GM20000 (cell line): ENCODE measurements around the gene MTRFR.
"Not testable (repeated sequence)": the region's sequence is repeated elsewhere in the genome, so short reads cannot be mapped to it uniquely, and the experiment has no call there.

Experiments used
- DNase-seq: peaks from one replicate; pipeline ENCODE4 v3.0.0; 2012; ENCODE audit warnings: low spot score
- TF ChIP-seq, protein P1 (sequence below): IDR thresholded peaks from 2 replicates; pipeline ENCODE4 v1.5.1; 2012; ENCODE audit warnings: mild to moderate bottlenecking, control low read depth; ENCODE audit errors: extremely low read depth, missing control alignments

Gene MTRFR

DNA sequence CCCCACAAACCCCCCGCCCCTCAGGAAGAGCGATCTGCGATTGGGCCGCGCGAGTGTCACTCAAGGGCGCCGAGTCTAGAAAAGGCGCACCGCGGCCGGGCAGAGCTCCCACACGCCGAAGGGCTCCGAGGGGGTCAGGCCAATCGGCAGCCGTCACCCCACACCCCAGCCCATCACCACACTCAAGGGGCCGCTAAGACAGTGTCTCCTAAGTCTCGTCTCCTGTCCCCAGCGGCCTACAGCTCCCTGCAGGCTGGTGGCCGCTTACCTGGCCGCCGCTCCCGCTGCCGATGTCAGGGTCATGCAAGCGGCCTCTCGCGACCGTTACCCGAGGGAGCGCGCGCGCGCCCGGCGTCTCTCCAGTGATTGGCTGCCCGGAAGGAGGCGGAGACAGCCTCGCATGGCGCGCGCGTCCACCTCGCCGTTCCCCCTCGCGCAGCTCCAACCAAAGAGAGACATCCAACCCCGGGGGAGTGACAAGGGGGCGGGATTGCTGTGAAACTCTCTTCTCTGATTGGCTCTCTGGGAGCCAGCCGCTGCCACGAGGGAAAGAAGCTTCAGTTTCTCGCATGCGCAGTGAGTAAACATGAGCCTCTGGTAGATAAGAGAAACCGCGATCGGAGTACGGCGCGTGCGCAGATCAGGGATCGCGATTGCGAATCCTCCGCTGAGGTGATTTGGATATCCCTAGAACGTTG is at the start of gene MTRFR, which contains the start of gene MPHOSPH9:
Gene MTRFR, plus strand, starts transcription at position 630 of the 698 bp plus-strand sequence. CDS start 20,239 bp downstream, outside the sequence.
Gene MPHOSPH9, minus strand, starts transcription at position 335 of the 698 bp plus-strand sequence. CDS start 2,777 bp downstream, outside the sequence.
- peak; percentile 94 for DNase-seq

GRCh38 chr12:123187637-123188036 is 45.6 kb upstream of the MTRFR start:
- no peak for DNase-seq

More for the DNA sequence above, at the start of gene MTRFR, which contains the start of gene MPHOSPH9:
- TF ChIP-seq, protein P1, sequence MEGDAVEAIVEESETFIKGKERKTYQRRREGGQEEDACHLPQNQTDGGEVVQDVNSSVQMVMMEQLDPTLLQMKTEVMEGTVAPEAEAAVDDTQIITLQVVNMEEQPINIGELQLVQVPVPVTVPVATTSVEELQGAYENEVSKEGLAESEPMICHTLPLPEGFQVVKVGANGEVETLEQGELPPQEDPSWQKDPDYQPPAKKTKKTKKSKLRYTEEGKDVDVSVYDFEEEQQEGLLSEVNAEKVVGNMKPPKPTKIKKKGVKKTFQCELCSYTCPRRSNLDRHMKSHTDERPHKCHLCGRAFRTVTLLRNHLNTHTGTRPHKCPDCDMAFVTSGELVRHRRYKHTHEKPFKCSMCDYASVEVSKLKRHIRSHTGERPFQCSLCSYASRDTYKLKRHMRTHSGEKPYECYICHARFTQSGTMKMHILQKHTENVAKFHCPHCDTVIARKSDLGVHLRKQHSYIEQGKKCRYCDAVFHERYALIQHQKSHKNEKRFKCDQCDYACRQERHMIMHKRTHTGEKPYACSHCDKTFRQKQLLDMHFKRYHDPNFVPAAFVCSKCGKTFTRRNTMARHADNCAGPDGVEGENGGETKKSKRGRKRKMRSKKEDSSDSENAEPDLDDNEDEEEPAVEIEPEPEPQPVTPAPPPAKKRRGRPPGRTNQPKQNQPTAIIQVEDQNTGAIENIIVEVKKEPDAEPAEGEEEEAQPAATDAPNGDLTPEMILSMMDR: no peak

GRCh38 chr12:123199936-123200335 is 33.3 kb upstream of the MTRFR start:
- TF ChIP-seq, protein P1: no peak
- no peak for DNase-seq

More at GRCh38 chr12:123187637-123188036, 45.6 kb upstream of the MTRFR start:
- TF ChIP-seq, protein P1: no peak

- TF ChIP-seq, protein P1: no peak
- no peak for DNase-seq
These were observed 32.8 kb upstream of the MTRFR start for GRCh38 chr12:123200414-123200813.

DNA sequence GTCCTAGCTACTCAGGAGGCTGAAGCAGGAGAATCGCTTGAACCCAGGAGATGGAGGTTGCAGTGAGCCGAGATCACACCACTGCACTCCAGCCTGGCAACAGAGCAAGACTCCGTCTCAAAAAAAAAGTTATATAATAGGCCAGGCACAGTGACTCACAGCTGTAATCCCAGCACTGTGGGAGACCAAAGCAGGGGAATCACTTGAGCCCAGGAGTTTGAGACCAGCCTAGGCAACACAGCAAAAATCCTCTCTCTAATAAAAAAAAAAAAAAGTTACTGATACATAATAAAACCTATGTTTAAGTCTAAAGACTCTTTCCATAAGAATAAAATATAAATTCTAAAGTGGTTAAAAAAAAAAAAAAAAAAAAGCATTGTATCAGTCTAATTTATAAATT is 26.4 kb upstream of the MTRFR start:
- DNase-seq: not testable (repeated sequence)

DNA sequence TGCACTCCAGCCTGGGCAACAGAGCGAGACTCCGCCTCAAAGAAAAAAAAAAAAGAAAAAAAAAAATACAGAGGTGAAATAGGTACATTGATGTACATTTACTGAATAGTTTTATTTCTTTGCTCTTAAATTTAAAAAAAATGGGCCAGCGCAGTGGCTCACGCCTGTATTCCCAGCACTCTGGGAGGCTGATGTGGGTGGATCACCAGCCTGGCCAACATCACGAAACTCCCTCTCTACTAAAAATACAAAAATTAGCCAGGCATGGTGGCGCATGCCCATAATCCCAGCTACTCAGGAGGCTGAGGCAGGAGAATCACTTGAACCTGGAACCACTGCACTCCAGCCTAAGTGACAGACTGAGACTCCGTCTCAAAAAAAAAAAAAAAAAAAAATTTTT is 25.4 kb upstream of the MTRFR start:
- DNase-seq: not testable (repeated sequence)

GRCh38 chr12:123223241-123223668 is 10.0 kb upstream of the MTRFR start:
- TF ChIP-seq, protein P1: no peak

DNA sequence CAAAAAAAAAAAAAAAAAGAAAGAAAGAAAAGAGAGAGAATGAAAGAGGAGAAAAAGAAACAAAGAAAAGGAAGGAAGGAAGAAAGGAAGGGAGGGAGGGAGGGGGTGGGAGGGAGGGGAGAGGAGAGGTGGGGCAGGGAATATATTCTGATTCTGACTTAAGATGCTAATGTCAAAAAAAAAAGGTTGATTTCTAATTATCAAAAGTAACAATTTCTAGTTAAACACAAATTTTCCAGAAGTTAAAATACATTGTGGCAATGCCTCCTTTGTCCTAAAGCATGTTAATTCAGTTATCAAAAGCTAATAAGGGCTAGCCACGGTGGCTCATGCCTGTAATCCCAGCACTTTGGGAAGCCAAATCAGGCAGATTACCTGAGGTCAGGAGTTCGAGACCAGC is 7.8 kb upstream of the MTRFR start:
- TF ChIP-seq, protein P1: no peak
- DNase-seq: no peak

More at GRCh38 chr12:123223241-123223668, 10.0 kb upstream of the MTRFR start:
- DNase-seq: peak; percentile 40
